ENCODE data around the gene TRIM33.
"Not testable (repeated sequence)": the region's sequence is repeated elsewhere in the genome, so short reads cannot be mapped to it uniquely, and the experiment has no call there.

The TRIM33 gene

GRCh38 chr1:114427612-114428011 is 83.4 kb downstream of the TRIM33 start:
- no peak overlapping the region for H3K4ac ChIP-seq (ENCODE audit: low read depth, low read length)
- no peak overlapping the region for H4K8ac ChIP-seq (ENCODE audit: low read depth, low read length)
- no peak overlapping the region for H2BK120ac ChIP-seq (ENCODE audit: insufficient read depth, low read length, poor library complexity)
- no peak overlapping the region for H3K14ac ChIP-seq (ENCODE audit: low read length)
- H3K27ac ChIP-seq (ENCODE audit: low read depth, low read length): no peak overlapping the region
- H2BK5ac ChIP-seq (ENCODE audit: low read depth, low read length, poor library complexity): no peak overlapping the region
- no peak overlapping the region for H3K18ac ChIP-seq (ENCODE audit: low read length)
- peaks cover 4 to 11% of the 10 kb centered on the region in 2 experiments for H3K36me3 ChIP-seq (ENCODE audit: control insufficient read depth in 1 of 2, insufficient read depth in 2 of 2, low read length in 2 of 2)
- H3K27me3 ChIP-seq (ENCODE audit: insufficient read depth, low read length): no peaks in the 10 kb centered on the region
- no peak overlapping the region for H3K4me2 ChIP-seq (ENCODE audit: low read length)
- peak in 1 of 2 donors; percentile 28 for DNase-seq
- H3K9ac ChIP-seq (ENCODE audit: low read length): no peak overlapping the region
- no peak overlapping the region for H2BK12ac ChIP-seq (ENCODE audit: low read length)
- no peaks in the 10 kb centered on the region for H3K79me2 ChIP-seq (ENCODE audit: control insufficient read depth, insufficient read depth, low read length, poor library complexity)
- WGBS (ENCODE audit: extremely low coverage, insufficient coverage, insufficient read length): no CpG with 5 or more reads among the region's 3 CpGs
- no peaks in the 10 kb centered on the region for H3K4me1 ChIP-seq (ENCODE audit: control insufficient read depth in 1 of 2, insufficient read depth in 2 of 2, low read length in 2 of 2)
- no peak overlapping the region for H2AK5ac ChIP-seq (ENCODE audit: low read length)
- H3K9me3 ChIP-seq (ENCODE audit: insufficient read depth, low read depth, low read length): no peaks in the 10 kb centered on the region
- no peak overlapping the region for H3K23ac ChIP-seq (ENCODE audit: low read length)
- no peak overlapping the region for H3K4me3 ChIP-seq (ENCODE audit: low read depth, low read length)
- no peak overlapping the region for H2AFZ ChIP-seq (ENCODE audit: insufficient read depth, low read length, poor library complexity)
- no peak overlapping the region for H4K12ac ChIP-seq (ENCODE audit: low read depth, low read length)
- H3K79me1 ChIP-seq (ENCODE audit: low read length): no peaks in the 10 kb centered on the region
- no peak overlapping the region for H4K91ac ChIP-seq (ENCODE audit: low read depth, low read length)

GRCh38 chr1:114423455-114423854 is 87.5 kb downstream of the TRIM33 start:
- H3K79me1 ChIP-seq (ENCODE audit: low read length): no peaks in the 10 kb centered on the region
- no peaks in the 10 kb centered on the region for H3K27me3 ChIP-seq (ENCODE audit: insufficient read depth, low read length)
- no peak overlapping the region for H4K8ac ChIP-seq (ENCODE audit: low read depth, low read length)
- H3K36me3 ChIP-seq (ENCODE audit: control insufficient read depth in 1 of 2, insufficient read depth in 2 of 2, low read length in 2 of 2): peaks cover 10 to 28% of the 10 kb centered on the region in 2 experiments
- no peaks in the 10 kb centered on the region for H3K9me3 ChIP-seq (ENCODE audit: insufficient read depth, low read depth, low read length)
- H2BK5ac ChIP-seq (ENCODE audit: low read depth, low read length, poor library complexity): no peak overlapping the region
- no peak overlapping the region for H2BK120ac ChIP-seq (ENCODE audit: insufficient read depth, low read length, poor library complexity)
- H3K14ac ChIP-seq (ENCODE audit: low read length): no peak overlapping the region
- no peak overlapping the region for H3K9ac ChIP-seq (ENCODE audit: low read length)
- H3K4ac ChIP-seq (ENCODE audit: low read depth, low read length): no peak overlapping the region
- H3K4me1 ChIP-seq (ENCODE audit: control insufficient read depth in 1 of 2, insufficient read depth in 2 of 2, low read length in 2 of 2): no peaks in the 10 kb centered on the region
- no peak for DNase-seq
- no peak overlapping the region for H3K18ac ChIP-seq (ENCODE audit: low read length)
- no CpG with 5 or more reads among the region's 7 CpGs for WGBS (ENCODE audit: extremely low coverage, insufficient coverage, insufficient read length)
- no peak overlapping the region for H3K4me2 ChIP-seq (ENCODE audit: low read length)
- no peaks in the 10 kb centered on the region for H3K79me2 ChIP-seq (ENCODE audit: control insufficient read depth, insufficient read depth, low read length, poor library complexity)
- no peak overlapping the region for H4K12ac ChIP-seq (ENCODE audit: low read depth, low read length)
- H3K23ac ChIP-seq (ENCODE audit: low read length): no peak overlapping the region
- H2AFZ ChIP-seq (ENCODE audit: insufficient read depth, low read length, poor library complexity): no peak overlapping the region
- H2BK12ac ChIP-seq (ENCODE audit: low read length): no peak overlapping the region
- H2AK5ac ChIP-seq (ENCODE audit: low read length): no peak overlapping the region
- H3K27ac ChIP-seq (ENCODE audit: low read depth, low read length): no peak overlapping the region
- no peak overlapping the region for H4K91ac ChIP-seq (ENCODE audit: low read depth, low read length)
- H3K4me3 ChIP-seq (ENCODE audit: low read depth, low read length): no peak overlapping the region

GRCh38 chr1:114418948-114419347 is 92.1 kb downstream of the TRIM33 start:
- WGBS (ENCODE audit: extremely low coverage, insufficient coverage, insufficient read length): no CpG with 5 or more reads among the region's 7 CpGs
- not testable (repeated sequence) for H3K18ac ChIP-seq (ENCODE audit: low read length); H4K8ac ChIP-seq (ENCODE audit: low read depth, low read length); H3K23ac ChIP-seq (ENCODE audit: low read length); H2AK5ac ChIP-seq (ENCODE audit: low read length); H3K79me2 ChIP-seq (ENCODE audit: control insufficient read depth, insufficient read depth, low read length, poor library complexity); H3K4me2 ChIP-seq (ENCODE audit: low read length); H3K4me3 ChIP-seq (ENCODE audit: low read depth, low read length); DNase-seq; H3K9ac ChIP-seq (ENCODE audit: low read length); H3K4me1 ChIP-seq (ENCODE audit: control insufficient read depth in 1 of 2, insufficient read depth in 2 of 2, low read length in 2 of 2); H2AFZ ChIP-seq (ENCODE audit: insufficient read depth, low read length, poor library complexity); H3K14ac ChIP-seq (ENCODE audit: low read length); H3K27me3 ChIP-seq (ENCODE audit: insufficient read depth, low read length); H2BK12ac ChIP-seq (ENCODE audit: low read length); H3K27ac ChIP-seq (ENCODE audit: low read depth, low read length); H3K9me3 ChIP-seq (ENCODE audit: insufficient read depth, low read depth, low read length); H3K4ac ChIP-seq (ENCODE audit: low read depth, low read length); H4K91ac ChIP-seq (ENCODE audit: low read depth, low read length); H4K12ac ChIP-seq (ENCODE audit: low read depth, low read length); H2BK5ac ChIP-seq (ENCODE audit: low read depth, low read length, poor library complexity); H3K79me1 ChIP-seq (ENCODE audit: low read length); H2BK120ac ChIP-seq (ENCODE audit: insufficient read depth, low read length, poor library complexity)
- H3K36me3 ChIP-seq (ENCODE audit: control insufficient read depth in 1 of 2, insufficient read depth in 2 of 2, low read length in 2 of 2): peaks cover 17 to 31% of the 10 kb centered on the region in 2 experiments

GRCh38 chr1:114397601-114398000 is 113.4 kb downstream of the TRIM33 start:
- H3K4me2 ChIP-seq (ENCODE audit: low read length): no peak overlapping the region
- no peak overlapping the region for H3K9ac ChIP-seq (ENCODE audit: low read length)
- no peak for DNase-seq
- no peak overlapping the region for H3K4ac ChIP-seq (ENCODE audit: low read depth, low read length)
- H3K4me3 ChIP-seq (ENCODE audit: low read depth, low read length): no peak overlapping the region
- no peak overlapping the region for H3K18ac ChIP-seq (ENCODE audit: low read length)
- no peak overlapping the region for H3K14ac ChIP-seq (ENCODE audit: low read length)
- no peak overlapping the region for H4K91ac ChIP-seq (ENCODE audit: low read depth, low read length)
- no peaks in the 10 kb centered on the region for H3K79me1 ChIP-seq (ENCODE audit: low read length)
- no peaks in the 10 kb centered on the region for H3K9me3 ChIP-seq (ENCODE audit: insufficient read depth, low read depth, low read length)
- WGBS (ENCODE audit: extremely low coverage, insufficient coverage, insufficient read length): no CpG with 5 or more reads among the region's 4 CpGs
- no peak overlapping the region for H2BK12ac ChIP-seq (ENCODE audit: low read length)
- H4K12ac ChIP-seq (ENCODE audit: low read depth, low read length): no peak overlapping the region
- H2AFZ ChIP-seq (ENCODE audit: insufficient read depth, low read length, poor library complexity): no peak overlapping the region
- no peak overlapping the region for H4K8ac ChIP-seq (ENCODE audit: low read depth, low read length)
- no peak overlapping the region for H3K27ac ChIP-seq (ENCODE audit: low read depth, low read length)
- H2BK5ac ChIP-seq (ENCODE audit: low read depth, low read length, poor library complexity): no peak overlapping the region
- H3K23ac ChIP-seq (ENCODE audit: low read length): no peak overlapping the region
- peaks cover 6 to 7% of the 10 kb centered on the region in 2 experiments for H3K36me3 ChIP-seq (ENCODE audit: control insufficient read depth in 1 of 2, insufficient read depth in 2 of 2, low read length in 2 of 2)
- H2BK120ac ChIP-seq (ENCODE audit: insufficient read depth, low read length, poor library complexity): no peak overlapping the region
- H3K79me2 ChIP-seq (ENCODE audit: control insufficient read depth, insufficient read depth, low read length, poor library complexity): no peaks in the 10 kb centered on the region
- no peak overlapping the region for H2AK5ac ChIP-seq (ENCODE audit: low read length)
- no peaks in the 10 kb centered on the region for H3K4me1 ChIP-seq (ENCODE audit: control insufficient read depth in 1 of 2, insufficient read depth in 2 of 2, low read length in 2 of 2)
- H3K27me3 ChIP-seq (ENCODE audit: insufficient read depth, low read length): no peaks in the 10 kb centered on the region
